Common myeloid progenitor, CD34-positive (primary cell): ENCODE measurements around the gene CTBP2.
"Not testable (repeated sequence)": the region's sequence is repeated elsewhere in the genome, so short reads cannot be mapped to it uniquely, and the experiment has no call there.

Experiments used
- CTCF ChIA-PET: fragments of 350-600 bp; sonication (Branson Sonifier 250); formaldehyde crosslinking; loops from one replicate; lab custom pipeline; 2021; ENCODE audit warnings: antibody characterized with exemption; lab: Charles Lee
- POLR2A ChIA-PET: fragments of 350-600 bp; sonication (Branson Sonifier 250); formaldehyde crosslinking; loops from one replicate; lab custom pipeline; 2021; ENCODE audit warnings: antibody characterized with exemption; lab: Charles Lee
- DNase-seq, 3 donors: peaks; one replicate each; pipeline versions ENCODE4 v3.0.0 to v3.0.0-alpha.2; 2013
- H3K27ac ChIP-seq, 2 experiments: 1 replicate in 1 of 2; 2 replicates in 1 of 2; pipeline ENCODE4 v1.7.0; 2013; ENCODE audit warnings: inconsistent platforms in 2 of 2, low read length in 2 of 2, mild to moderate bottlenecking in 2 of 2, low read depth in 1 of 2, moderate library complexity in 1 of 2; ENCODE audit not compliant: severe bottlenecking in 2 of 2, insufficient read depth in 1 of 2, poor library complexity in 1 of 2
- H3K27me3 ChIP-seq, 5 experiments: replicated peaks in 2 of 5; 1 replicate in 3 of 5; 2 replicates in 2 of 5; pipeline versions ENCODE4 v1.6.1 to v1.7.0; 2013; ENCODE audit warnings: low read length in 4 of 5, mild to moderate bottlenecking in 2 of 5, moderate library complexity in 2 of 5, inconsistent platforms in 1 of 5; ENCODE audit not compliant: insufficient read depth in 5 of 5, control insufficient read depth in 4 of 5
- H3K36me3 ChIP-seq, 4 experiments: 1 replicate in 2 of 4; 2 replicates in 2 of 4; pipeline versions ENCODE4 v1.6.1 to v1.7.0; 2013; ENCODE audit warnings: low read length in 3 of 4, control low read depth in 1 of 4, mild to moderate bottlenecking in 1 of 4; ENCODE audit not compliant: control insufficient read depth in 4 of 4, insufficient read depth in 4 of 4
- H3K4me1 ChIP-seq, 4 experiments: 1 replicate in 3 of 4; 2 replicates in 1 of 4; pipeline versions ENCODE4 v1.6.1 to v1.7.1; 2013; ENCODE audit warnings: low read length in 3 of 4, mild to moderate bottlenecking in 3 of 4, control low read depth in 1 of 4, inconsistent platforms in 1 of 4, moderate library complexity in 1 of 4; ENCODE audit not compliant: control insufficient read depth in 4 of 4, insufficient read depth in 4 of 4; ENCODE audit errors: control extremely low read depth in 1 of 4
- H3K4me3 ChIP-seq, 7 experiments: 1 replicate in 4 of 7; 2 replicates in 3 of 7; pipeline versions ENCODE4 v1.5.1 to v1.7.0; 2013; ENCODE audit warnings: mild to moderate bottlenecking in 7 of 7, low read length in 6 of 7, moderate library complexity in 6 of 7, inconsistent platforms in 2 of 7, low read depth in 2 of 7, control low read depth in 1 of 7; ENCODE audit not compliant: insufficient read depth in 4 of 7, control insufficient read depth in 1 of 7; ENCODE audit errors: extremely low read depth in 1 of 7
- H3K9me3 ChIP-seq, 5 experiments: 1 replicate in 4 of 5; 2 replicates in 1 of 5; pipeline versions ENCODE4 v1.6.1 to v1.7.1; 2013; ENCODE audit warnings: low read length in 4 of 5, mild to moderate bottlenecking in 2 of 5, inconsistent platforms in 1 of 5, low read depth in 1 of 5, moderate library complexity in 1 of 5; ENCODE audit not compliant: control insufficient read depth in 4 of 5, insufficient read depth in 2 of 5; ENCODE audit errors: control extremely low read depth in 1 of 5
- WGBS: methylation state at CpG from one replicate; pipeline ENCODE4 v1.1.5; 2013; ENCODE audit not compliant: insufficient coverage; 5-methylcytosine and 5-hydroxymethylcytosine counted together

CTBP2 gene

DNA sequence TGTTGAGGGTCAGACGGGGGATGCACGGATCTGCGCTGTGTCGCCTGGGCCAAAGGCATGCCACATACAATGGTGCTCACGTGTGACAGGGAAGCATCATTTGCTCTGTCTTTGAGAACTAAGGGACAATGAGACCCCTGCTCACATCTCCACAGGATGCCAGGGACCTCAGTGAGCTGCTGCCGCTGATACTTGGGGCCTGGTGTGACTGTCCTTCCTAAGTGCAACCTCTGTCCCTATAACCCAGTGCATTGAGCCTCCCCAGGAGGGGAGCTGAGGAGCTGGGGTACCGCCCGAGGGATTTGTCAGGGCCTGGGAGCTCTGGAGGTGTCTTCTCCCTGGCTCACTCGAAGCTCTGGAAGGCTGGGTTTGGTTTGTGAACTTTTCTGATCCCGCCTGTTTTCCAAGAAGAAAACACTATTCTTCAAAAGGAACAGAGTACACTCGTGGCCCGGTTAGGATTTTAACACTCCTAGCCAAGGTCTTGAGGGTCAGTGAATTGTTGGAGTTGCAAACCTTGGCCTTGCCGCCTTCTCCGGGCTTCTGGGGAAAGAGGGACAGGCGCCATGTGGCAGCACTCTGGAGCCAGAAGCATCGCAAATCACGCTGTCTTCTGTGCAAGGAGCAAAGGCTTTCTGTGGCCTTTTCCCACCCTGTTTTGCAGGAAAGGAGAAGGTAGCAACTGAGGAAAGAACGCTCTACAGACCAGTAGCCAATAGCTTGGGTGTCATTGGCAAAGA lies 26.2 kb upstream of the CTBP2 start:
- WGBS: 91% methylated on average over 12 of the region's 18 CpGs
- ChIA-PET CTCF (no interaction called here), POLR2A (no interaction called here)
- no peak overlapping the region for H3K27ac ChIP-seq
- H3K36me3 ChIP-seq: no peaks in the 10 kb centered on the region
- no peak overlapping the region for H3K4me3 ChIP-seq
- peaks cover 0 to 2% (median 0%) of the 10 kb centered on the region in 5 experiments for H3K27me3 ChIP-seq
- no peak for DNase-seq
- no peaks in the 10 kb centered on the region for H3K4me1 ChIP-seq
- no peaks in the 10 kb centered on the region for H3K9me3 ChIP-seq

DNA sequence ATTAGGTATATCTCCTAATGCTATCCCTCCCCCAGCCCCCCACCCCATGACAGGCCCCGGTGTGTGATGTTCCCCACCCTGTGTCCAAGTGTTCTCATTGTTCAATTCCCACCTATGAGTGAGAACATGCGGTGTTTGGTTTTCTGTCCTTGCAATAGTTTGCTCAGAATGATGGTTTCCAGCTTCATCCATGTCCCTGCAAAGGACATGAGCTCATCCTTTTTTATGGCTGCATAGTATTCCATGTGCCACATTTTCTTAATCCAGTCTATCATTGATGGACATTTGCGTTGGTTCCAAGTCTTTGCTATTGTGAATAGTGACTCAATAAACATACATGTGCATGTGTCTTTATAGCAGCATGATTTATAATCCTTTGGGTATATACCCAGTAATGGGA lies 18.7 kb upstream of the CTBP2 start:
- H3K27ac ChIP-seq, POLR2A ChIA-PET, H3K4me1 ChIP-seq, H3K36me3 ChIP-seq, H3K4me3 ChIP-seq, DNase-seq, H3K9me3 ChIP-seq, CTCF ChIA-PET: not testable (repeated sequence)
- WGBS: no CpG with 5 or more reads among the region's 3 CpGs
- H3K27me3 ChIP-seq: peaks cover 2 to 15% (median 6%) of the 10 kb centered on the region in 5 experiments

DNA sequence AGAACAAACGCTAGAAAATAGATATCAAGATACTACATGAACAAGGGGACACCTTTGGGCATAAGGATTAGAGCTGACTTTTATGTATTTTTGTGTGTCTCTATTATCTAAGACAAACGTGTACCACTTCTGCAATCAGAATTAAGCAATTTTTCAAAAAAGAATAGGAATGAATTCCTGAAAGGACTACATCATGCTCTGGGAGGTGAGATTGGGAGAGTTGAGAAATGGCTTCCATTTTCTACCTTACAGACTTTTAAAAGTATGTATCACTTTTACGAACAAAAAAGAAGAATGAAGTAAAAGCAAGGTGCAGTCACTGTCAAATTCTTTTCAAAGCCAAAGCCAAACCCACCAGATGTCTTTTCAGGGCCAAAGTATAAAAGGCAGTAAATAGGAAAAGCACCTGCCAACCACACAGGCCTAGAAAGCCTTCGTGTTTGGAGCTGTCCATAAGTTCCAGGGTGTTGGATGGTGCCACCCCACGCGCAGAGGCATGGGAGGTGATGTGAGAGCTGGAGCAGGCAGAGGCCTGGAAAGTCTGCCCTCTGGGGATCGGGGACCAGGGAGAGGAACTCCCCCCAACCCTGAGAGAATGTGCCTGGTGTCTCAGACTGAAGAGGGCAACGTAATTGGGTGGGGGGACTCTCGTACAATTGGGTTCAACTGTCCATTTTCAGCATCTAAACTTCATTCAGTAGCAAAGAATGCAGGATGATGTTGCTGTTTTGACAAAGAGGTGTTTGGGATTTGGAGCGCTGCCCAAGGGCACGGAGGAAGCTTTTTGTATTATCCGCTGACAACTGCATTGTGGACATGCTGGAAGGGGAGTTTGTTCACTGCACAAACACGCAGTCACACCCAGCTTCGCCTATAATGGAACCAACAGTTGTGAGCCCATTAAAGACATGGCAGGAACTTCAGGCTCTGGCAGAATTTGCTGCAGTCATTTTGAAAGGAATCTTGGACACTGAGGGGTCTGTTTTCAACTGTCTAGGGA lies 17.6 kb upstream of the CTBP2 start:
- H3K9me3 ChIP-seq: no peaks in the 10 kb centered on the region
- ChIA-PET POLR2A (no interaction called here), CTCF (no interaction called here)
- no peak overlapping the region for H3K27ac ChIP-seq
- H3K36me3 ChIP-seq: no peaks in the 10 kb centered on the region
- H3K4me3 ChIP-seq: no peak overlapping the region
- no peaks in the 10 kb centered on the region for H3K4me1 ChIP-seq
- H3K27me3 ChIP-seq: peaks cover 2 to 17% (median 6%) of the 10 kb centered on the region in 5 experiments
- 98% methylated on average over 8 of the region's 14 CpGs for WGBS
- no peak for DNase-seq

DNA sequence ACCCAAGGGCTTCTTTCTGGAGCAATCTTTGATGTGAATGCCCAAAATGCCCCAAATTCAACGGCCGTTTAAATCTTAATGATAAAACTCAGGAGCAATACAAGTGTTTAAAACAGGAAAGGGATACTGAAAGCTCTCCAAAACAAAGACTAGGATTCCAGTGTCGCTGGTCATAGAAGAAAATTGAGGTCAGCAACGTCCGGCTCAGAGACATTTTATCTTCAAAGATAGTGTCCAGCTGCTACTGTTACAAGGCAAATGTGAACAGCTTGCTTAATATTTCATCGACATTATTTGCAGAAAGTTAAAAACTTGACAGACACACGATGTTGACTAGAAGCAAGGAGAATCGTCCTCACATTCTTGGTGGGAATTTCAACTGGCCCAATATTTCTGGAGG lies 15.4 kb upstream of the CTBP2 start:
- ChIA-PET CTCF (no interaction called here), POLR2A (no interaction called here)
- Histone ChIP-seq H3K4me3 (no peak overlapping the region), H3K9me3 (no peaks in the 10 kb centered on the region), H3K4me1 (no peaks in the 10 kb centered on the region), H3K36me3 (no peaks in the 10 kb centered on the region), H3K27ac (no peak overlapping the region), H3K27me3 (peaks cover 2 to 17% (median 6%) of the 10 kb centered on the region in 5 experiments)
- no peak for DNase-seq
- WGBS: 86% methylated on average over 6 of the region's 8 CpGs

DNA sequence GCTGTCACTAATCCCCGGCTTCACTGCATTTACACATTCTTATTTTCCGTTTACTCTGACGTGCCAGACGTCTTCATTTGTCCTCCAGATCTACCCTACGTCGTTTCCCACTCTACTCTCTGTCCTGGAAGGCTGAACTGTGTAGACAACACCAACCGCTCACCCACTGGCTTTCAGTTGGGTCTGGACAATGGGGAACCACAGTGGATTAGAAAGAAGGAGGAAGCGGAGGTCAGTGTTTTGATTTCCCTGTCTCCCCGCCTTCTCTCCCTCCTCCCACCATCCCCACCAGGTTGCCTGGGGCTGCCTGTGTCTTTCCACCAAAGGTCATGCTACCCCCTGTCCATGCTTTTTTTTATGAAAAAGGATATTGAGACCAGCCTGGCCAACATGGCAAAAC lies 14.0 kb upstream of the CTBP2 start:
- no peak for DNase-seq
- Histone ChIP-seq H3K36me3 (no peaks in the 10 kb centered on the region), H3K4me1 (no peaks in the 10 kb centered on the region), H3K9me3 (no peaks in the 10 kb centered on the region), H3K27me3 (peaks cover 2 to 17% (median 6%) of the 10 kb centered on the region in 5 experiments), H3K27ac (no peak overlapping the region), H3K4me3 (no peak overlapping the region)
- 23% methylated on average over 3 of the region's 9 CpGs for WGBS
- CTCF ChIA-PET: interaction anchor here (1.3 kb wide), 1 partner anchor 27 kb away, joined by 3 read pairs; no protein-coding TSS in a partner anchor
- POLR2A ChIA-PET: no interaction called here

DNA sequence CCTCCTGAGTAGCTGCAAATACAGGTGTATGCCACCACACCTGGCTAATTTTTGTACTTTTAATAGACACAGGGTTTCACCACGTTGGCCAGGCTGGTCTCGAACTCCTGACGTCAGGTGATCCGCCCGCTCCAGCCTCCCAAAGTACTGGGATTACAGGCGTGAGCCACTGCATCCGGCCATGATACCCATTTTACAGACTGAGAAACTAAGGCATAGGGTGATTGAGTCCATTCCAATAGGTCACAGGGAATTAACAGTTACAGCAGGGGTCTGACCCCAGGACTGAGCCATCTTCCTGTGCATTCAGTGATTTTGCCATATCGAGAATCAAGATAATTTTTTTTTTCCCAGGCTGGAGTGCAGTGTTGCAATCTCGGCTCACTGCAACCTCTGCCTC lies 12.3 kb upstream of the CTBP2 start:
- Histone ChIP-seq H3K36me3 (no peaks in the 10 kb centered on the region), H3K27me3 (peaks cover 2 to 17% (median 6%) of the 10 kb centered on the region in 5 experiments), H3K9me3 (no peaks in the 10 kb centered on the region), H3K4me3 (no peak overlapping the region), H3K4me1 (no peaks in the 10 kb centered on the region), H3K27ac (no peak overlapping the region)
- WGBS: 96% methylated on average over 9 of the region's 9 CpGs
- ChIA-PET POLR2A (no interaction called here), CTCF (interaction anchor here (1.1 kb wide), 1 partner anchor 11 kb away, joined by 3 read pairs; no protein-coding TSS in a partner anchor)
- DNase-seq: no peak
